ENCODE data around the gene RAB31. TPM values are rescaled to one million over a fixed set of nuclear protein-coding genes. Genes with fewer than 3 reads are reported as not detected.

The RAB31 gene
- total RNA-seq, 1 donor from 2014 or later = 44.2 TPM

DNA sequence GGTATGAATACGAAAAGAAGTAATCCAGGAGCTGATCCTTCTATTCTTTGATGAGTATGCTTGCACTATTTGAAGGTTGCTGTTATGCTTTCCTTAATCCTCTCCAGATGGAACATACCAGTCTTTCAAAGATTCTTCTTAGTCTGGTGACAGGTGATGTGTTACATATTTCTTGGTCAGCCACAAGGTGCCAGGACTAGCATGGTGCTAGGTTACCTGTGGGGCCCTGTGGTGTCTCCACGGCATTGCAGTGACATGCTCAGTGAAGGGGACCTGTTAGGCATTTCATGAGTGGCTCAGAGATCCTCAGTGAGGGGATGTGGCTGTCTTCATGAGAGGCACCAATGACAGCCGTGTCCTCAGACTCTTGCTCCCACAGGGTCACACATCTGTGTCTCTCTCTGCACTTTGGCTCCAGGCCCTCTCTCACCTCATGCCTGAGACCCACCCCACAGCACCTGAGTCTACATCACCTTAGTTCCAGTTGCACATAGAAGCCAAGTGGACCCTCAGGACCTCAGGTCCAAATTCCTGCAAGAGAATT lies 13.1 kb upstream of the RAB31 start:
- Histone ChIP-seq H3K36me3 (ENCODE audit: control insufficient read depth, insufficient read depth, low read length) (no peaks in the 10 kb centered on the region), H3K4me3 (ENCODE audit: low read depth, low read length) (no peak overlapping the region), H3K27me3 (ENCODE audit: control insufficient read depth, insufficient read depth, low read length) (no peaks in the 10 kb centered on the region)
- TF ChIP-seq, protein P1, sequence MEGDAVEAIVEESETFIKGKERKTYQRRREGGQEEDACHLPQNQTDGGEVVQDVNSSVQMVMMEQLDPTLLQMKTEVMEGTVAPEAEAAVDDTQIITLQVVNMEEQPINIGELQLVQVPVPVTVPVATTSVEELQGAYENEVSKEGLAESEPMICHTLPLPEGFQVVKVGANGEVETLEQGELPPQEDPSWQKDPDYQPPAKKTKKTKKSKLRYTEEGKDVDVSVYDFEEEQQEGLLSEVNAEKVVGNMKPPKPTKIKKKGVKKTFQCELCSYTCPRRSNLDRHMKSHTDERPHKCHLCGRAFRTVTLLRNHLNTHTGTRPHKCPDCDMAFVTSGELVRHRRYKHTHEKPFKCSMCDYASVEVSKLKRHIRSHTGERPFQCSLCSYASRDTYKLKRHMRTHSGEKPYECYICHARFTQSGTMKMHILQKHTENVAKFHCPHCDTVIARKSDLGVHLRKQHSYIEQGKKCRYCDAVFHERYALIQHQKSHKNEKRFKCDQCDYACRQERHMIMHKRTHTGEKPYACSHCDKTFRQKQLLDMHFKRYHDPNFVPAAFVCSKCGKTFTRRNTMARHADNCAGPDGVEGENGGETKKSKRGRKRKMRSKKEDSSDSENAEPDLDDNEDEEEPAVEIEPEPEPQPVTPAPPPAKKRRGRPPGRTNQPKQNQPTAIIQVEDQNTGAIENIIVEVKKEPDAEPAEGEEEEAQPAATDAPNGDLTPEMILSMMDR (IDR thresholded peaks at IDR 0.05; ENCODE audit: insufficient read depth, low read length, poor library complexity, severe bottlenecking) = no peak
- no peak for DNase-seq (ENCODE audit: low read depth)

GRCh38 chr18:9695605-9696004 lies 12.5 kb upstream of the RAB31 start:
- TF ChIP-seq, protein P1 (IDR thresholded peaks at IDR 0.05; ENCODE audit: insufficient read depth, low read length, poor library complexity, severe bottlenecking) = no peak
- H3K36me3 ChIP-seq (ENCODE audit: control insufficient read depth, insufficient read depth, low read length) = no peaks in the 10 kb centered on the region
- no peak for DNase-seq (ENCODE audit: low read depth)

GRCh38 chr18:9696112-9696511 lies 12.0 kb upstream of the RAB31 start:
- no peak overlapping the region for H3K4me3 ChIP-seq (ENCODE audit: low read depth, low read length)
- no peaks in the 10 kb centered on the region for H3K36me3 ChIP-seq (ENCODE audit: control insufficient read depth, insufficient read depth, low read length)
- no peak for DNase-seq (ENCODE audit: low read depth)
- TF ChIP-seq, protein P1 (IDR thresholded peaks at IDR 0.05; ENCODE audit: insufficient read depth, low read length, poor library complexity, severe bottlenecking) = no peak
- H3K27me3 ChIP-seq (ENCODE audit: control insufficient read depth, insufficient read depth, low read length) = no peaks in the 10 kb centered on the region

More at GRCh38 chr18:9695605-9696004, 12.5 kb upstream of the RAB31 start:
- no peak overlapping the region for H3K4me3 ChIP-seq (ENCODE audit: low read depth, low read length)
- no peaks in the 10 kb centered on the region for H3K27me3 ChIP-seq (ENCODE audit: control insufficient read depth, insufficient read depth, low read length)

DNA sequence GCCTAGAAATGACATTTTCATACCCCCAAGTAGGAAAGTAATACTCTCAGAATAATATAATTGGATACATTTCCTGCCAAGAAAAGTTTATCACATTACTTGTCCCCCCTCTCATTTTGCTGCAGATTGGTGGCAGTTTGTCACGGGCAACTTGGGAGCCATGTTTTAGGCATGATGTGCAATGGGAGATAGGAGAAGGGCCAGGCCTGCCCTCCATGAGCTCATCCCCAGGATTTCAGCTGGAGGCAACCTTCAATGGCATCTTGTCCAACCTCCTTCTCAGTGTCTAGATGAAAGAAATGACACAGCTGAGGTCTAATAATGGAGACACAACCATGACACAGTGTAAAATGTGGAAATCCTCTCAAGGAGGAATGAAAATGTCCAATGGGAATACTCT lies 11.4 kb upstream of the RAB31 start:
- TF ChIP-seq, protein P1 (IDR thresholded peaks at IDR 0.05; ENCODE audit: insufficient read depth, low read length, poor library complexity, severe bottlenecking) = no peak
- Histone ChIP-seq H3K27me3 (ENCODE audit: control insufficient read depth, insufficient read depth, low read length) (no peaks in the 10 kb centered on the region), H3K36me3 (ENCODE audit: control insufficient read depth, insufficient read depth, low read length) (no peaks in the 10 kb centered on the region), H3K4me3 (ENCODE audit: low read depth, low read length) (no peak overlapping the region)
- DNase-seq (ENCODE audit: low read depth) = no peak

DNA sequence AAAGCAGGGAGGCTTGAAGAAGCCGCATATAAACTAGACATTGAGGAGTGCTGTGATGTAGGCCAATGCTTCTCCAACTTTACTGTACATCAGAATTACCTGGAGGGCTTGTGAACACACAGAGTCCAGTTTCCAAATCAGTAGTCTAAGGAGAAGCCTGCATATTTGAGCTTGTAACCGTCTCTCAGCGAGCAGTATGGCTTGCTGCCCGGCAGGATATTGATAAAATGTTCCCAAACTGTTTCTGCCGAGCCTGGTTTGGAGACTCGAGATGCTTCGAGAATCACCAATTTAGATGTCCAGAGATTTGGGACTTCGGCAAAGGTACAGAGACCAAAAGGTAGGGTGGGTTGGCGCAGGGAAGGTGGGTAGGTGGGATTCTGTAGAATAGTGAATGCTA lies 11.0 kb upstream of the RAB31 start:
- no peak for DNase-seq (ENCODE audit: low read depth)
- Histone ChIP-seq H3K27me3 (ENCODE audit: control insufficient read depth, insufficient read depth, low read length) (no peaks in the 10 kb centered on the region), H3K36me3 (ENCODE audit: control insufficient read depth, insufficient read depth, low read length) (no peaks in the 10 kb centered on the region), H3K4me3 (ENCODE audit: low read depth, low read length) (no peak overlapping the region)
- TF ChIP-seq, protein P1 (IDR thresholded peaks at IDR 0.05; ENCODE audit: insufficient read depth, low read length, poor library complexity, severe bottlenecking) = no peak

GRCh38 chr18:9698497-9698896 lies 9.6 kb upstream of the RAB31 start:
- no peak overlapping the region for H3K4me3 ChIP-seq (ENCODE audit: low read depth, low read length)
- TF ChIP-seq, protein P1 (IDR thresholded peaks at IDR 0.05; ENCODE audit: insufficient read depth, low read length, poor library complexity, severe bottlenecking) = no peak
- H3K36me3 ChIP-seq (ENCODE audit: control insufficient read depth, insufficient read depth, low read length) = no peaks in the 10 kb centered on the region
- no peak for DNase-seq (ENCODE audit: low read depth)
- H3K27me3 ChIP-seq (ENCODE audit: control insufficient read depth, insufficient read depth, low read length) = no peaks in the 10 kb centered on the region
